HepG2 (cell line): ENCODE results near the gene YLPM1. TPM values are rescaled to one million over a fixed set of nuclear protein-coding genes. Genes with fewer than 3 reads are reported as not detected.

Experiments
- polyA plus RNA-seq, 8 experiments: library from polyadenylated mRNA; depleted of rRNA in 3 of 8; stranded (reverse) in 7 of 8; unstranded in 1 of 8; fragments of >200 nt; fragmentation: Illumina TruSeq in 4 of 8; extraction: Trizol in 4 of 8; gene quantifications; 2 replicates each; pipeline versions ENCODE4 v1.2.1 to v1.2.3, GENCODE V29; 2011 to 2016; ENCODE audit warnings: low read depth in 4 of 8, missing spikeins in 1 of 8, mixed read lengths in 1 of 8; ENCODE audit not compliant: insufficient read depth in 1 of 8
- total RNA-seq, 5 experiments: library from RNA; depleted of rRNA; stranded (reverse); fragments of >200 nt; fragmentation: Illumina TruSeq; extraction: Trizol; gene quantifications; 2 replicates each; pipeline ENCODE4 v1.2.3, GENCODE V29; 2016; ENCODE audit warnings: low read depth in 1 of 5

The YLPM1 gene
- total and polyA plus RNA-seq, 2 of the 13 experiments (the other 11 are each of a cell fraction or from before 2014, with no cell fraction given): 6.7 to 21.9 TPM

Other genes with a start within 250 kb of the YLPM1 start
- gene LTBP2, start 151.1 kb upstream of the YLPM1 start, total RNA-seq (2016; rRNA removed; fragmentation: Illumina TruSeq; extraction: Trizol): 0.18 and 0.20 TPM in 2 replicates
- gene LTBP2, start 151.1 kb upstream of the YLPM1 start, polyA plus RNA-seq (2011; rRNA removed): 0.41 and 0.46 TPM in 2 replicates
- gene AREL1, start 50.2 kb upstream of the YLPM1 start, total RNA-seq (2016; rRNA removed; fragmentation: Illumina TruSeq; extraction: Trizol): 18.4 and 21.3 TPM in 2 replicates
- 25.4 and 29.6 TPM in 2 replicates for gene AREL1, start 50.2 kb upstream of the YLPM1 start, polyA plus RNA-seq (2011; rRNA removed)
- gene FCF1, start 50.2 kb upstream of the YLPM1 start, total RNA-seq (2016; rRNA removed; fragmentation: Illumina TruSeq; extraction: Trizol): 44.4 and 70.8 TPM in 2 replicates
- gene FCF1, start 50.2 kb upstream of the YLPM1 start, polyA plus RNA-seq (2011; rRNA removed): 26.2 and 31.0 TPM in 2 replicates
- gene PROX2, start 112.8 kb downstream of the YLPM1 start, total RNA-seq (2016; rRNA removed; fragmentation: Illumina TruSeq; extraction: Trizol): not detected in 2 replicates
- gene PROX2, start 112.8 kb downstream of the YLPM1 start, polyA plus RNA-seq (2011; rRNA removed): not detected in 2 replicates
- gene DLST, start 118.6 kb downstream of the YLPM1 start, total RNA-seq (2016; rRNA removed; fragmentation: Illumina TruSeq; extraction: Trizol): 56.5 and 69.9 TPM in 2 replicates
- 94.3 and 102 TPM in 2 replicates for gene DLST, start 118.6 kb downstream of the YLPM1 start, polyA plus RNA-seq (2011; rRNA removed)
- gene RPS6KL1, start 159.9 kb downstream of the YLPM1 start, total RNA-seq (2016; rRNA removed; fragmentation: Illumina TruSeq; extraction: Trizol): 8.1 and 11.5 TPM in 2 replicates
- gene RPS6KL1, start 159.9 kb downstream of the YLPM1 start, polyA plus RNA-seq (2011; rRNA removed): 6.5 and 10.3 TPM in 2 replicates
- gene PGF, start 192.3 kb downstream of the YLPM1 start, total RNA-seq (2016; rRNA removed; fragmentation: Illumina TruSeq; extraction: Trizol): 20.3 and 27.5 TPM in 2 replicates
- gene PGF, start 192.3 kb downstream of the YLPM1 start, polyA plus RNA-seq (2011; rRNA removed): 10.7 and 15.9 TPM in 2 replicates
- gene EIF2B2, start 239.6 kb downstream of the YLPM1 start, total RNA-seq (2016; rRNA removed; fragmentation: Illumina TruSeq; extraction: Trizol): 54.4 and 80.9 TPM in 2 replicates
- gene EIF2B2, start 239.6 kb downstream of the YLPM1 start, polyA plus RNA-seq (2011; rRNA removed): 71.7 and 78.6 TPM in 2 replicates